Sciatic nerve (tissue), 2 donors: ENCODE results near the gene JMJD6. TPM values are rescaled to one million over a fixed set of nuclear protein-coding genes. Genes with fewer than 3 reads are reported as not detected.

Experiments used
- ATAC-seq: fragments of 200-7000 bp; cut with Tn5 transposase; one replicate; pipeline ENCODE4 v1.9.1; 2020; ENCODE audit warnings: mild to moderate bottlenecking, moderate library complexity
- DNase-seq: peaks from one replicate; pipeline ENCODE4 v3.0.0-alpha.2; 2020; ENCODE audit warnings: low spot score
- intact Hi-C: fragments of 100-400 bp; cut with DNase I; formaldehyde crosslinking; loops from one replicate; pipeline ENCODE4 v1.14.2; 2022
- microRNA-seq: library from miRNA; unstranded; fragments of <30 nt; microRNA quantifications from one replicate; pipeline ENCODE4 v1.2.0, GENCODE V29; 2020
- total RNA-seq: library from RNA; stranded (reverse); fragmentation: NEBNext Ultra II Directional; extraction: Animal tissue kit (Norgen Biotek cat#: 25700); gene quantifications from one replicate; pipeline ENCODE4 v1.2.1, GENCODE V29; 2021
- donor health status: DM: no; HTN: no; CAD: no.
- donor health status: DM: no; HTN: no; CAD: no.

JMJD6 gene
- total RNA-seq, 1 donor from 2014 or later, result 37.2 TPM

DNA sequence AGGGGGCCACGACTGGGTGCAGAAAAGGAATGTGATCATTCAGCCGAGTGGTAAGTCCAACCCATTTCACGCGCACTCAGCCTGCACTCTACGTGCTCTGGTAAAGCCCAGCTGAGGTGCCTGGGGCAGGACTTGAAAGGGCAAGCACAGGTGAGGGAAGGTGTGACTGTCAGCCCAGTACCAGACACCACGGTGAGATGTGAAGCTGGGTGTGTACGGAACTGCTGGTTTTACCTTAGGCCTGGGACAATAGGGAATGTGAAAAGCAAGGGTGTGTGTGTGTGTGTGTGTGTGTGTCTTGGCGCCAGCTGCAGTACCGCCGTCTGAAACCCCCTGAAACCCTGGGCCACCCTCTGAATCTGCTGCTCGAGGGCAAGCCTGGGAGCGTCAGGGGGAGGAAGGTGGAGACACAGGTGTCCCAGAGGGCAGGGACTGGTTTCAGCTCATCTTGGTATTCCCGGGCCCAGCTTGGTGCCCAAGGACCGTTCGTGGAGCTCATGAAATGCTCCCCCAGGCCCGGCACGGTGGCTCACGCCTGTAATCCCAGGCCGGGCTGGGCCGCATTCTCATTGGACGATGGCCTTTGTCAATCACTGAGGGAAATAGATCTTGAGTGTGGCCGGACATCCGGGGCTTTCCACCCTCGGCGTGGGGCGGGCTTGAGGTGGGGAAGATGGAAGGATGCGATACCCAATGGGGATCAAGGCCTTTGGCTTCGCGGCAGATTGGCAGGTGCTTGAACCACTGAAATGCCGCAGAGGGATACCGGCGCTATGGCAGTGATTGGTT lies 55.1 kb downstream of the JMJD6 start:
- ATAC-seq, result peak; percentile 100
- peak; percentile 100 for DNase-seq
- intact Hi-C loops, result no loop called here

DNA sequence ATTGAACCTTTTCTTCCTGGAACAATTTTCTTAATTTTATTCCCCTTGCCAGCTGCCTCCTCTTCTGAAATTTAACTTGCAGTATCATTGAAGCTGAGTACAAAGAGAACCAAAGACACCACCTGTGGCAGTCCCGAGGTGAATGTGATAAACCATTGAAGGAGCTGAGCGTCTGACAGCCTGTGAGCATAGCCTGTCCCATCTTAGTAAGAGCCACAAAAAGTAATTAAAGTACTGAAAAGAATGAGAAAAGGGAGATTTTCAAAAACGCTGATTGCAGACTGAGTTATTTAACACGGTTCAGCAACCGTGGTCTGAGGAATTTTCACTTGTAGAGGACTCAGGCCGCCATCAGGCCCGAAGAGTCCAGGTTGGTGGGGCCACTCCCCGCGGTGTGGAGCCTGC lies 55.7 kb downstream of the JMJD6 start:
- intact Hi-C loops, result no loop called here
- ATAC-seq (no peak), DNase-seq (no peak)

DNA sequence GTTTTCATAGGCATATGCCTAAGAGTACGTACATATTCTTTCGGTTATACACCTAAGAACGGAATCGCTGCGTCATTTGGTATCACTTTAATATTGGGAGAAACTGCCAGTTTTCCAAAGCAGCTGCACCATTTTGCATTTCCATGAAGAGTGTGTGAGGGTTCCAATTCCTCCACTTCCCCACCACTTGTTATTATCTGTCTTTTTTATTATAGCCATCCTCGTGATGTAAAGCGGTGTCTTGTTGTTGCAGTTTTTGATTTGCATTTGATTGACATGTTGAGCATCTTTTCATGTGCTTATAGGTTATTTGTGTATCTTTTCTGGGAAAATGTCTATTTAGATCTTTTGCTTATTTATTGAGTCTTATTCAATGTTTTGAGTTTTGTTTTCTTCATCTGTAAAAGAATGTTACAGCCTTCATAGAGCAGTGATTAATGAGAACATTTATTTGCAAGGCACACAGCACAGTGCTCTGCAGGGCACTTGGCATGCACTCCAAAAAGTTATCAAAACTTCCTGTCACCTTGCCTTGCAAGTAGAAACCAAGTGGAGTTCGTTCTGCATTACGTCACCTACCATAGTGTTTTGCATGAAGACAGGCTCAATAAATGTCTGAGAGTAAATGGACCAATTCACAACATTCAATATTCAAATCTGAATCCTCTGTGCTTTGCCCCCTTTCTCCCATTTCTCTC lies 56.2 kb downstream of the JMJD6 start:
- no peak for DNase-seq
- ATAC-seq, result no peak
- intact Hi-C loops, result no loop called here

Small RNA genes within 50 kb of the gene (microRNA-seq; reads per million reads assigned to microRNA genes)
- gene MIR636, result not detected

Other genes with a start within 250 kb of the JMJD6 start
- 37.9 TPM for gene RHBDF2, start 225.2 kb downstream of the JMJD6 start, total RNA-seq
- gene CYGB, start 188.9 kb downstream of the JMJD6 start, total RNA-seq, result 57.7 TPM
- gene PRCD, start 186.6 kb downstream of the JMJD6 start, total RNA-seq, result 9.8 TPM
- gene ST6GALNAC2, start 140.7 kb downstream of the JMJD6 start, total RNA-seq, result 104 TPM
- 1.8 TPM for gene ST6GALNAC1, start 82.8 kb downstream of the JMJD6 start, total RNA-seq
- gene MXRA7, start 15.6 kb downstream of the JMJD6 start, total RNA-seq, result 185 TPM
- 29.1 TPM for gene METTL23, start 233 bp upstream of the JMJD6 start, total RNA-seq
- gene SRSF2, start 10.7 kb upstream of the JMJD6 start, total RNA-seq, result 154 TPM
- 30.3 TPM for gene MFSD11, start 11.5 kb upstream of the JMJD6 start, total RNA-seq
- gene MGAT5B, start 141.8 kb upstream of the JMJD6 start, total RNA-seq, result 1.4 TPM